Astrocyte (in vitro differentiated cells and primary cell): ENCODE measurements around the gene PARP16. TPM values are rescaled to one million over a fixed set of nuclear protein-coding genes. Genes with fewer than 3 reads are reported as not detected.

Experiments
- DNase-seq: peaks from one replicate; pipeline ENCODE4 v3.0.0-alpha.2; 2010; ENCODE audit warnings: low read depth
- FAIRE-seq: peaks from 2 replicates; lab custom pipeline; 2011; peaks lifted over from hg19 to GRCh38; lab: Jason Lieb, UNC
- H2AFZ ChIP-seq: 2 replicates; pipeline ENCODE4 v1.6.0; 2012; ENCODE audit warnings: low read depth, low read length, inconsistent platforms
- H3K27ac ChIP-seq: 2 replicates; pipeline ENCODE4 v1.5.1; 2011; ENCODE audit warnings: low read depth, low read length, inconsistent platforms
- H3K27me3 ChIP-seq: 2 replicates; pipeline ENCODE4 v1.6.0; 2011; ENCODE audit warnings: low read length, inconsistent platforms; ENCODE audit not compliant: insufficient read depth
- H3K36me3 ChIP-seq: 2 replicates; pipeline ENCODE4 v1.5.1; 2011; ENCODE audit warnings: low read length, inconsistent platforms; ENCODE audit not compliant: insufficient read depth
- H3K4me1 ChIP-seq: 2 replicates; pipeline ENCODE4 v1.5.1; 2011; ENCODE audit warnings: low read length, inconsistent platforms; ENCODE audit not compliant: insufficient read depth
- H3K4me2 ChIP-seq: 2 replicates; pipeline ENCODE4 v1.6.0; 2012; ENCODE audit warnings: low read length, inconsistent platforms
- H3K4me3 ChIP-seq: 2 replicates; pipeline ENCODE4 v1.5.1; 2011; ENCODE audit warnings: low read depth, mild to moderate bottlenecking, low read length, inconsistent platforms; ENCODE audit not compliant: insufficient read depth
- H3K79me2 ChIP-seq: 2 replicates; pipeline ENCODE4 v1.6.0; 2012; ENCODE audit warnings: mild to moderate bottlenecking, low read length, inconsistent platforms; ENCODE audit not compliant: insufficient read depth
- H3K9ac ChIP-seq: 2 replicates; pipeline ENCODE4 v1.6.0; 2012; ENCODE audit warnings: mild to moderate bottlenecking, low read length, inconsistent platforms
- H3K9me3 ChIP-seq: 2 replicates; pipeline ENCODE4 v1.5.1; 2012; ENCODE audit warnings: low read depth, mild to moderate bottlenecking, low read length, inconsistent platforms; ENCODE audit not compliant: insufficient read depth
- H4K20me1 ChIP-seq: 2 replicates; pipeline ENCODE4 v1.6.0; 2012; ENCODE audit warnings: low read length, inconsistent platforms; ENCODE audit not compliant: insufficient read depth
- H3K27ac Mint-ChIP-seq: one replicate; pipeline ENCODE4 v1.8.0; 2021; ENCODE audit warnings: mild to moderate bottlenecking, mixed read lengths; ENCODE audit not compliant: unreplicated experiment
- H3K27me3 Mint-ChIP-seq: one replicate; pipeline ENCODE4 v1.8.0; 2021; ENCODE audit warnings: low read depth, mixed read lengths; ENCODE audit not compliant: unreplicated experiment
- H3K36me3 Mint-ChIP-seq: one replicate; pipeline ENCODE4 v1.8.0; 2021; ENCODE audit warnings: low read depth, mixed read lengths; ENCODE audit not compliant: unreplicated experiment
- H3K4me1 Mint-ChIP-seq: one replicate; pipeline ENCODE4 v1.8.0; 2021; ENCODE audit warnings: low read depth, mixed read lengths; ENCODE audit not compliant: unreplicated experiment
- H3K4me3 Mint-ChIP-seq: one replicate; pipeline ENCODE4 v1.8.0; 2021; ENCODE audit warnings: mild to moderate bottlenecking, moderate library complexity, mixed read lengths; ENCODE audit not compliant: unreplicated experiment
- H3K9me3 Mint-ChIP-seq: one replicate; pipeline ENCODE4 v1.8.0; 2021; ENCODE audit warnings: mild to moderate bottlenecking, mixed read lengths; ENCODE audit not compliant: unreplicated experiment
- CTCF ChIP-seq: IDR thresholded peaks from 2 replicates; pipeline ENCODE4 v1.5.1; 2011; ENCODE audit warnings: low read depth, mild to moderate bottlenecking, inconsistent platforms, low read length, moderate library complexity; ENCODE audit not compliant: insufficient read depth
- EZH2 ChIP-seq: IDR thresholded peaks from 2 replicates; pipeline ENCODE4 v1.6.1; 2012; ENCODE audit warnings: mild to moderate bottlenecking, low read length, inconsistent platforms; ENCODE audit not compliant: insufficient read depth
- total RNA-seq: library from RNA; stranded (reverse); gene quantifications from 2 replicates; pipeline ENCODE4 v1.2.1, GENCODE V29; 2021

PARP16 gene
- total RNA-seq, 1 donor from 2014 or later = 2.7 TPM

DNA sequence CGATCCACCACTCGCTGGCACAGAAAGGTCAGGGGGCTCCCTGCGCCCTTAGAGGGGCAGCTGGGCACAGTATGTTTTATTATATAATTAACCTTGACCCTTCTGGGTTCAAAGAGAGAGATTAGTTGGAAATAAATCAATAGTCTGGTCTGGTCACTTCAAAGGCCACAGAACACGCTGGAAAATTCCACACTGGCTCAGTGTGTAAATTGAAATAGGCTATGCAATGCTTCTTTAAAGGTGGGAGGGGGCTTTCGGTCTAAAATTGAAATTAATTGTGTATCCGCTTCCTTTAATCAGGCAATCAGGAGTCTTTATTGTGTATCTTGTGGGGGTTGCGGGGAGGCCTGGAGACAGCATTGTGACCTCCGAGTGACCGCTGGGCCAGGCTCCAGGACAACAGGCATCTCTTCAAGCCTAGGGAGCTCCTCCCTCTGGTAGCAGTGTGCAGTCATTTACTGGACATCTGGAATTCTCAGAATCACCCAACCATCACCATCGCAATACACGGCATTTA, 25.8 kb upstream of the PARP16 start:
- Histone ChIP-seq H3K27ac (no peak overlapping the region), H3K36me3 (no peaks in the 10 kb centered on the region), H3K9me3 (no peaks in the 10 kb centered on the region), H3K4me1 (no peaks in the 10 kb centered on the region), H3K9ac (no peak overlapping the region), H4K20me1 (no peaks in the 10 kb centered on the region), H3K4me3 (no peak overlapping the region), H3K4me2 (no peak overlapping the region), H3K79me2 (no peaks in the 10 kb centered on the region), H3K27me3 (peaks cover 3% of the 10 kb centered on the region), H2AFZ (no peak overlapping the region)
- Mint-ChIP-seq H3K27me3 (peaks cover 8% of the 10 kb centered on the region), H3K9me3 (no peaks in the 10 kb centered on the region), H3K27ac (no peak overlapping the region), H3K4me3 (no peak overlapping the region), H3K36me3 (no peaks in the 10 kb centered on the region), H3K4me1 (peaks cover 6% of the 10 kb centered on the region)
- FAIRE-seq (no peak), DNase-seq (no peak)
- no peak for TF ChIP-seq EZH2
- no peak for TF ChIP-seq CTCF

DNA sequence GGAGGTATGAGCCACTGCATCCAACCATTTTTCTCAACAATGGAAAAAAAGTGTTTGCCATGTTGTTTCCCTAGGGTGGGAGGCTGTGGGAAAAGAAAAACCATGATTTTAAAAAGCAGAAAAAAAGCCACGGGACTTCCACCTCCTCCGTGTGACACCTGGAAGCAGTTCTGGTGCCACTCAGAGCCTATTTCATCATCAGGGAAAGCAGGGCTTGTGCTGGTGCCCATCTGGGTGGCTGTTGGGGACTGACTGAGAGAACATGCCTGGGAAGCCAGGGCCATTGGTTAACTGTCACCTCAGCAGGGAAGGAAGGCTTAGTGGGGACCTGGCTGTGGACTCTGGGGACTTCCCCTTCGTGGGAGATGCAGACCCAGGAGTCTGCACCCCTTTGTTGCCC, 25.1 kb upstream of the PARP16 start:
- FAIRE-seq (no peak), DNase-seq (no peak)
- Histone ChIP-seq H2AFZ (no peak overlapping the region), H3K79me2 (no peaks in the 10 kb centered on the region), H4K20me1 (no peaks in the 10 kb centered on the region), H3K36me3 (no peaks in the 10 kb centered on the region), H3K9me3 (no peaks in the 10 kb centered on the region), H3K27me3 (peaks cover 3% of the 10 kb centered on the region), H3K9ac (no peak overlapping the region), H3K4me3 (no peak overlapping the region), H3K4me1 (no peaks in the 10 kb centered on the region), H3K4me2 (no peak overlapping the region), H3K27ac (no peak overlapping the region)
- H3K4me3 Mint-ChIP-seq = no peak overlapping the region
- H3K9me3 Mint-ChIP-seq = no peaks in the 10 kb centered on the region
- TF ChIP-seq EZH2 = no peak
- no peak for TF ChIP-seq CTCF
- peaks cover 6% of the 10 kb centered on the region for H3K4me1 Mint-ChIP-seq
- H3K36me3 Mint-ChIP-seq = no peaks in the 10 kb centered on the region
- H3K27me3 Mint-ChIP-seq = peaks cover 8% of the 10 kb centered on the region
- H3K27ac Mint-ChIP-seq = no peak overlapping the region

- no peak overlapping the region for H3K4me2 ChIP-seq
Observed at GRCh38 chr15:65310431-65311137, 23.9 kb upstream of the PARP16 start.

More at GRCh38 chr15:65310431-65311137, 23.9 kb upstream of the PARP16 start:
- TF ChIP-seq EZH2 (no peak), CTCF (no peak)
- Histone ChIP-seq H3K4me3 (no peak overlapping the region), H3K9ac (no peak overlapping the region), H3K4me1 (no peaks in the 10 kb centered on the region), H4K20me1 (no peaks in the 10 kb centered on the region), H3K27me3 (peaks cover 3% of the 10 kb centered on the region), H3K27ac (no peak overlapping the region), H3K79me2 (no peaks in the 10 kb centered on the region), H3K36me3 (no peaks in the 10 kb centered on the region), H3K9me3 (no peaks in the 10 kb centered on the region), H2AFZ (no peak overlapping the region)
- FAIRE-seq (no peak), DNase-seq (no peak)
- Mint-ChIP-seq H3K27me3 (peaks cover 7% of the 10 kb centered on the region), H3K36me3 (no peaks in the 10 kb centered on the region), H3K4me3 (no peak overlapping the region), H3K4me1 (peaks cover 6% of the 10 kb centered on the region), H3K27ac (no peak overlapping the region), H3K9me3 (no peaks in the 10 kb centered on the region)
